C4-2B (cell line): ENCODE results near the gene SH3BGRL3.

ENCODE experiments used
- CTCF ChIP-seq: fragments of 450-650 bp; conservative IDR thresholded peaks from 2 replicates; pipeline ENCODE4 v1.5.1; 2017; ENCODE audit warnings: mild to moderate bottlenecking
- ZFX ChIP-seq: fragments of 450-650 bp; IDR thresholded peaks from 2 replicates; pipeline ENCODE4 v1.6.1; 2017

GRCh38 chr1:26327956-26328362 lies 48.1 kb downstream of the SH3BGRL3 start:
- TF ChIP-seq CTCF (no peak), ZFX (no peak)
